Measurements from ENCODE around the gene MET. TPM values are rescaled to one million over a fixed set of nuclear protein-coding genes. Genes with fewer than 3 reads are reported as not detected.
"Not testable (repeated sequence)": the region's sequence is repeated elsewhere in the genome, so short reads cannot be mapped to it uniquely, and the experiment has no call there.

The MET gene
- total RNA-seq, 1 donor from 2014 or later, result 23.6 TPM

GRCh38 chr7:116752305-116753074, 80.5 kb downstream of the MET start:
- H3K9me3 Mint-ChIP-seq (ENCODE audit: low read depth), result peaks cover 22% of the 10 kb centered on the region
- no peak overlapping the region for H3K4me3 Mint-ChIP-seq (ENCODE audit: unreplicated experiment)
- H3K36me3 Mint-ChIP-seq (ENCODE audit: low read depth), result peaks cover 19% of the 10 kb centered on the region
- no peak for TF ChIP-seq CTCF (IDR thresholded peaks at IDR 0.05)
- no peak overlapping the region for H3K27ac Mint-ChIP-seq (ENCODE audit: unreplicated experiment)
- no peak for DNase-seq (ENCODE audit: low spot score)
- no peaks in the 10 kb centered on the region for H3K4me1 Mint-ChIP-seq (ENCODE audit: low read depth)
- H3K27me3 Mint-ChIP-seq (ENCODE audit: low read depth), result no peaks in the 10 kb centered on the region

DNA sequence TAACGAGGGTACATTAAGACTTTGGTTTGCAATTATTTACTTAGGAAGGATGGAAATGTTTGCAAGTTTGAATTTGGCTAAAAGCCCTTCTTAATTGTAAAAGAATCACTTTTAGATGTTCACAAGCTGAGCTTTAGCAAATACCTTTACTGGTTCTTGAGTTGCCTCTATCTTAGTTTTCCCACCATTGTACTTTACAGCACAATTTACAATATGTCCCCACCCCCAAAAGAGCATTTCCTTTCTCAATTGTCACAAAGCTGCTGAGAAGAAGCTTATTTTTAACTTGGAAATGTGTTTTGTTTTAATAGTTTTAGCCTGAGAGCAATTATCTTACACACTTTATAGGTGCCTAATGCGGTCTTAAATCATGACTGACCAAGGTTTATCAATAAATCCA, 81.1 kb downstream of the MET start:
- Mint-ChIP-seq H3K9me3 (ENCODE audit: low read depth) (peaks cover 18% of the 10 kb centered on the region), H3K27ac (ENCODE audit: unreplicated experiment) (no peak overlapping the region)

DNA sequence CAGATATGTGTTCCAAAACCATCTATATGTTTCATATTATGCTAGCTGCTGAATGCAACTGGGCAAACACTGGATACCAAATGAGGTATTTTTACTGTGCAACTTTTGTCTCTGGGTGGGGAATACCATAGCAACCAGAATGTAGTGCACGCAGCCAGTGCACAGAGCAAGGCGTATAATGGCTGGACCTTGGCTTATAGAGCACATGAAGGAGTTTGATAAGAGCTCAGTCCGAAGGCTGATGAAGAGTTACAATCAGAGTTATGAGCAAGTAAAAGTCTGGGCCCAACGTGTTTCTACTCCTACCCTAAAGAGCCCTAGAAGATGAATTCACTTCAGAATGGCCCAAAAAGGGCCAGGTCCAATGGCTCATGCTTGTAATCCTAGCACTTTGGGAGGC, 82.2 kb downstream of the MET start:
- peaks cover 9% of the 10 kb centered on the region for H3K9me3 Mint-ChIP-seq (ENCODE audit: low read depth)
- no peaks in the 10 kb centered on the region for H3K27me3 Mint-ChIP-seq (ENCODE audit: low read depth)
- H3K4me1 Mint-ChIP-seq (ENCODE audit: low read depth), result no peaks in the 10 kb centered on the region
- H3K4me3 Mint-ChIP-seq (ENCODE audit: unreplicated experiment), result no peak overlapping the region
- no peak overlapping the region for H3K27ac Mint-ChIP-seq (ENCODE audit: unreplicated experiment)
- H3K36me3 Mint-ChIP-seq (ENCODE audit: low read depth), result peaks cover 12% of the 10 kb centered on the region
- no peak for TF ChIP-seq CTCF (IDR thresholded peaks at IDR 0.05)
- DNase-seq (ENCODE audit: low spot score), result no peak

More for the DNA sequence above, 81.1 kb downstream of the MET start:
- H3K4me3 Mint-ChIP-seq (ENCODE audit: unreplicated experiment), result no peak overlapping the region
- peaks cover 17% of the 10 kb centered on the region for H3K36me3 Mint-ChIP-seq (ENCODE audit: low read depth)
- H3K27me3 Mint-ChIP-seq (ENCODE audit: low read depth), result no peaks in the 10 kb centered on the region
- no peak for DNase-seq (ENCODE audit: low spot score)
- no peak for TF ChIP-seq CTCF (IDR thresholded peaks at IDR 0.05)
- no peaks in the 10 kb centered on the region for H3K4me1 Mint-ChIP-seq (ENCODE audit: low read depth)

GRCh38 chr7:116757283-116757682, 85.3 kb downstream of the MET start:
- Mint-ChIP-seq H3K4me1 (ENCODE audit: low read depth) (no peaks in the 10 kb centered on the region), H3K27me3 (ENCODE audit: low read depth) (no peaks in the 10 kb centered on the region), H3K9me3 (ENCODE audit: low read depth) (no peaks in the 10 kb centered on the region), H3K27ac (ENCODE audit: unreplicated experiment) (no peak overlapping the region), H3K36me3 (ENCODE audit: low read depth) (peaks cover 9% of the 10 kb centered on the region), H3K4me3 (ENCODE audit: unreplicated experiment) (no peak overlapping the region)
- no peak for DNase-seq (ENCODE audit: low spot score)
- TF ChIP-seq CTCF (IDR thresholded peaks at IDR 0.05), result no peak

- not testable (repeated sequence) for H3K27ac Mint-ChIP-seq (ENCODE audit: unreplicated experiment); H3K9me3 Mint-ChIP-seq (ENCODE audit: low read depth); H3K27me3 Mint-ChIP-seq (ENCODE audit: low read depth); H3K36me3 Mint-ChIP-seq (ENCODE audit: low read depth); DNase-seq (ENCODE audit: low spot score); H3K4me3 Mint-ChIP-seq (ENCODE audit: unreplicated experiment); H3K4me1 Mint-ChIP-seq (ENCODE audit: low read depth)
These were observed 87.6 kb downstream of the MET start for GRCh38 chr7:116759642-116760041.

GRCh38 chr7:116762971-116763370, 91.0 kb downstream of the MET start:
- no peaks in the 10 kb centered on the region for H3K9me3 Mint-ChIP-seq (ENCODE audit: low read depth)
- no peak for TF ChIP-seq CTCF (IDR thresholded peaks at IDR 0.05)
- peaks cover 13% of the 10 kb centered on the region for H3K36me3 Mint-ChIP-seq (ENCODE audit: low read depth)
- no peaks in the 10 kb centered on the region for H3K27me3 Mint-ChIP-seq (ENCODE audit: low read depth)
- H3K4me3 Mint-ChIP-seq (ENCODE audit: unreplicated experiment), result no peak overlapping the region
- DNase-seq (ENCODE audit: low spot score), result no peak
- no peak overlapping the region for H3K27ac Mint-ChIP-seq (ENCODE audit: unreplicated experiment)
- no peaks in the 10 kb centered on the region for H3K4me1 Mint-ChIP-seq (ENCODE audit: low read depth)

Data from chondrocyte (in vitro differentiated cells).